ENCODE measurements around the gene ADAMTS12. TPM values are rescaled to one million over a fixed set of nuclear protein-coding genes. Genes with fewer than 3 reads are reported as not detected.

Gene ADAMTS12
- polyA plus RNA-seq, 1 experiment = 46.8 TPM

DNA sequence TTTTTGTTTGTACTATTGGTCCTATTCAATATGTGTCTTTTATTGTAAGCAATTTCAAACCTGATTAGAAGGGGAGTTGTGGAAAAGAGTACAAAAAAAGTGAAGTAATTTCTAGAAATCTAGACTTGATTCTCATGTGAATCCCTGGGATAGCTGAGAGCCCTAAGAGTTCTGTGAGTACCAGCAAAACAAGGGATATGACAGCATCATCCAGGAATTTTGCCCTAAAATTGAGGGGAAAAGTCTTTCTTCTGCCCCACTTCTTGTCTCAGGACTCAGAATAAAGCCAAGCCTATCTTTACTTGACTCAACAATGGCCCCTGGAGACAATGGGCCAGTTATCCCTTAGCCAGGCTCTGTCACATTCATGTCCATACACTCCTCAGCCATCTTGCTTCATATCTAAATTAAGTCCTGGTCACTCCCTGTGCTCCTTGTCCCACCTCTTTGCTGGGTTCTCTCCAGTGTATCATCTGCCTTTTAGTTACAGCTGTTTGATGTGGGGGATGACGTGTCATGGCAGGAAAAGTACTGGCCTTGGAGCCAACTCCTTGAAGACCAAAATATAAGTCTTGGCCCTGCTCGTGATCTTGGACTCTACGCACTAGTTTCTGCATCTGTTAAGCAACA is 81.2 kb downstream of the ADAMTS12 start:
- Histone ChIP-seq H3K27ac (ENCODE audit: low read depth, low read length) (no peak overlapping the region), H3K4me3 (ENCODE audit: low read depth, low read length) (no peak overlapping the region), H3K27me3 (ENCODE audit: control insufficient read depth, insufficient read depth, low read length) (no peaks in the 10 kb centered on the region), H3K9me3 (ENCODE audit: control insufficient read depth, insufficient read depth, low read length) (no peaks in the 10 kb centered on the region)
- DNase-seq (ENCODE audit: low read depth, low spot score) = no peak
- ChIA-PET CTCF (no interaction called here), POLR2A (no interaction called here)
- TF ChIP-seq, protein P1, sequence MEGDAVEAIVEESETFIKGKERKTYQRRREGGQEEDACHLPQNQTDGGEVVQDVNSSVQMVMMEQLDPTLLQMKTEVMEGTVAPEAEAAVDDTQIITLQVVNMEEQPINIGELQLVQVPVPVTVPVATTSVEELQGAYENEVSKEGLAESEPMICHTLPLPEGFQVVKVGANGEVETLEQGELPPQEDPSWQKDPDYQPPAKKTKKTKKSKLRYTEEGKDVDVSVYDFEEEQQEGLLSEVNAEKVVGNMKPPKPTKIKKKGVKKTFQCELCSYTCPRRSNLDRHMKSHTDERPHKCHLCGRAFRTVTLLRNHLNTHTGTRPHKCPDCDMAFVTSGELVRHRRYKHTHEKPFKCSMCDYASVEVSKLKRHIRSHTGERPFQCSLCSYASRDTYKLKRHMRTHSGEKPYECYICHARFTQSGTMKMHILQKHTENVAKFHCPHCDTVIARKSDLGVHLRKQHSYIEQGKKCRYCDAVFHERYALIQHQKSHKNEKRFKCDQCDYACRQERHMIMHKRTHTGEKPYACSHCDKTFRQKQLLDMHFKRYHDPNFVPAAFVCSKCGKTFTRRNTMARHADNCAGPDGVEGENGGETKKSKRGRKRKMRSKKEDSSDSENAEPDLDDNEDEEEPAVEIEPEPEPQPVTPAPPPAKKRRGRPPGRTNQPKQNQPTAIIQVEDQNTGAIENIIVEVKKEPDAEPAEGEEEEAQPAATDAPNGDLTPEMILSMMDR (IDR thresholded peaks at IDR 0.05; ENCODE audit: low read depth, low read length) = no peak

DNA sequence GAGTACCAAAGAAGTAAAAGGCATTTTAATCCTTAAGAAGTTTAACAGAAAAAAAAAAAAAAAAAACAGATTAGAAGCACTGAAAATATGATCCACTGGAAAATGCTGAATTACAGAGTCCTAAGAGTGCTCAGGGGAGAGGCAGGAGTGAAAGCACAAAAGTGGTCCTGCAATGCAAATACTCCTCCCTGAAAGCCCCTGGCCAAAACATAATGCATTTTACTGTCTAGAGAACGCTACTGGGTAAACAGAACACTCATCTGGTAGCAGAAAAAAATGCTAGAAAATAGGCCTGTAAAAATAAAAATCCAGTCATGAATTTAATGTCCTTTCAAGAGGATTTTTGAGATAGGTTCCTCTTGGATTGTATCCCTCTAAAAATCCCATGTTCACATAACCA is 81.9 kb downstream of the ADAMTS12 start:
- TF ChIP-seq, protein P1 (IDR thresholded peaks at IDR 0.05; ENCODE audit: low read depth, low read length) = no peak
- no peak overlapping the region for H3K27ac ChIP-seq (ENCODE audit: low read depth, low read length)
- POLR2A ChIA-PET = no interaction called here

DNA sequence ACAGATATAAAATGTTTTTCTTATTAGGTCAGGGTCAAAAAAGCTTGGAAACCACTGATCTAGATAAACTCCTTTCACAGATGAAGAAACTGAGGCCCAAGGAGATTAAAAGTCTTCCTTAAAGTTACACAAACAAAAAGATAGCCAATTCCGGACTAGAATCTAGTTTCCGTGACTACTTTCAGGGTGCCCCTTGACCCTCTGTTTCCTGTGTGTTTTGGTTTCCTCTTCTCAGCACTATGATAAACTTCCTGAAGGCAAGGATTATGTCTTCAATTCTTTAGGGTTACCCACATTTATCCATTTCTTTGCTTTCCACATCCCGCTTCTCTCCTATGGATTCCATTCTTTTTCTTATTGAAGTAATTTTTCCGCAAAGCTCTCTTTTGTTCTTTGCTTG is 83.1 kb downstream of the ADAMTS12 start:
- Histone ChIP-seq H3K4me3 (ENCODE audit: low read depth, low read length) (no peak overlapping the region), H3K27ac (ENCODE audit: low read depth, low read length) (no peak overlapping the region), H3K9me3 (ENCODE audit: control insufficient read depth, insufficient read depth, low read length) (no peaks in the 10 kb centered on the region), H3K27me3 (ENCODE audit: control insufficient read depth, insufficient read depth, low read length) (no peaks in the 10 kb centered on the region)
- CTCF ChIA-PET = no interaction called here
- TF ChIP-seq, protein P1 (IDR thresholded peaks at IDR 0.05; ENCODE audit: low read depth, low read length) = no peak
- DNase-seq (ENCODE audit: low read depth, low spot score) = no peak
- POLR2A ChIA-PET = no interaction called here

More for the DNA sequence above, 81.9 kb downstream of the ADAMTS12 start:
- Histone ChIP-seq H3K4me3 (ENCODE audit: low read depth, low read length) (no peak overlapping the region), H3K27me3 (ENCODE audit: control insufficient read depth, insufficient read depth, low read length) (no peaks in the 10 kb centered on the region), H3K9me3 (ENCODE audit: control insufficient read depth, insufficient read depth, low read length) (no peaks in the 10 kb centered on the region)
- no peak for DNase-seq (ENCODE audit: low read depth, low spot score)
- CTCF ChIA-PET = no interaction called here

DNA sequence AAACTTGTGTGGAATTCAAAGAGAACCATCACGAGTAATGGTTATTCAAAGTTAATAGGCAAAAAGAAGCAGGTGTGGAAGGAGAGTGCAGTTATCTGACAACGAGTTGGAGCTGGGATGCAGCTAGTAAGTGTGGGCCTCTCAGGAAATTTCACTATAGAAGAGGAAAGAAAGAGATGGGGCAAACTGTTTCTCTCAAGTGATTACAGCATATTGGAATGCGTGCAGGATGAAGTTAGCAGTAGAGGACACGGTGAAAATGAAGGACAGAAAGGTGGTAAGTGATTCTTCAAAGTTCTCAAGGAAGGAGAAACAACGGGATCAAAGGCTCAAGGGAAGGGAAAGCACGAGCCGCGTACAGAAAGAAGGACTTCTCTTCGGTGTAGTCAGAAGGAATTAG is 84.0 kb downstream of the ADAMTS12 start:
- H3K4me3 ChIP-seq (ENCODE audit: low read depth, low read length) = no peak overlapping the region
- POLR2A ChIA-PET = interaction anchor here (1.1 kb wide), 1 partner anchor 17 kb away, joined by 3 read pairs; no protein-coding TSS in a partner anchor
- H3K27ac ChIP-seq (ENCODE audit: low read depth, low read length) = no peak overlapping the region
- CTCF ChIA-PET = no interaction called here
- H3K27me3 ChIP-seq (ENCODE audit: control insufficient read depth, insufficient read depth, low read length) = no peaks in the 10 kb centered on the region
- no peaks in the 10 kb centered on the region for H3K9me3 ChIP-seq (ENCODE audit: control insufficient read depth, insufficient read depth, low read length)
- no peak for DNase-seq (ENCODE audit: low read depth, low spot score)
- TF ChIP-seq, protein P1 (IDR thresholded peaks at IDR 0.05; ENCODE audit: low read depth, low read length) = no peak

DNA sequence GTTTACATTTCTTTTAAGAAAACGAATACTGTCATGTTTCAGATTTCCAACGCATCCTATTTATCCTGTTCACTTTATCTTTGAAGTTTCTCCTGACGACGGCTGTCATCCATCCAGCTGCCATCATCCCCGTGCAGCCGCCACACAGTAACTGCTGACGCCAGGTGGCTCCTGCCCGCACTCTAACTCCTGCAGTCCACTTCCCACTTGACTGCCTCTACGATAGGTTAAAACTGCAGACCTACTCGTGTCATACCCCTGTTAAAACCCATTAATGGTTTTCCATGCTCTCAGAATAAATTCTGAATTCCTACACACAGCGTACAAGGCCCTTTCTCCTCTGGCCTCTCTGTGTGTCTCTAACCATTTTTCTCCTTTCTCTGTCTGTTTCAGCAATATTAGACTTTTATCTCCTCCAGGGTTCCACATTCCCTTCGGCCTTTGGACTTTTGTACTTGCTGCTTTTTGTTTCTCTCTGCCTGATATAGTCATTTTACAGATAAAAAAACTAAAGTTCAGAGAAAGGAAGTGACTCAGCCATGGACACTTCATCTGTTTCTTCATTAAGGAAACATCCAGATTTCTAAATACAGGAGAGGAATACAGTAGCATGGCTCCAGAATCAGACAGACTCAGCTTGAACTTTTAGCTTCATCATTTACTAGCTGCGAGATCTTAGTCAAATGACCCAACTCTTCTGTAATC is 84.9 kb downstream of the ADAMTS12 start:
- DNase-seq (ENCODE audit: low read depth, low spot score) = no peak
- POLR2A ChIA-PET = interaction anchor here (1.1 kb wide), 1 partner anchor 18 kb away, joined by 3 read pairs; no protein-coding TSS in a partner anchor
- Histone ChIP-seq H3K27ac (ENCODE audit: low read depth, low read length) (peak overlapping the region; percentile 68), H3K27me3 (ENCODE audit: control insufficient read depth, insufficient read depth, low read length) (no peaks in the 10 kb centered on the region), H3K4me3 (ENCODE audit: low read depth, low read length) (no peak overlapping the region), H3K9me3 (ENCODE audit: control insufficient read depth, insufficient read depth, low read length) (no peaks in the 10 kb centered on the region)
- TF ChIP-seq, protein P1 (IDR thresholded peaks at IDR 0.05; ENCODE audit: low read depth, low read length) = no peak
- CTCF ChIA-PET = no interaction called here
